Hepatocyte (in vitro differentiated cells): ENCODE measurements around the gene DCAF4.

Experiments
- EZH2 ChIP-seq: fragments of 200-600 bp; sonication (generic); IDR thresholded peaks from 2 replicates; pipeline ENCODE4 v1.6.1; 2016; ENCODE audit warnings: antibody characterized with exemption, mild to moderate bottlenecking, borderline replicate concordance
- EZH2phosphoT487 ChIP-seq: fragments of 200-600 bp; sonication (generic); IDR thresholded peaks from one replicate; pipeline ENCODE4 v1.6.1; 2018; ENCODE audit warnings: antibody characterized with exemption, mild to moderate bottlenecking, low read depth, moderate library complexity; ENCODE audit not compliant: unreplicated experiment, severe bottlenecking
- TF ChIP-seq, protein P1 (sequence below): fragments of 200-600 bp; sonication (generic); IDR thresholded peaks from 2 replicates; pipeline ENCODE4 v1.5.1; 2016; ENCODE audit warnings: antibody characterized with exemption, mild to moderate bottlenecking; ENCODE audit not compliant: poor library complexity

DNA sequence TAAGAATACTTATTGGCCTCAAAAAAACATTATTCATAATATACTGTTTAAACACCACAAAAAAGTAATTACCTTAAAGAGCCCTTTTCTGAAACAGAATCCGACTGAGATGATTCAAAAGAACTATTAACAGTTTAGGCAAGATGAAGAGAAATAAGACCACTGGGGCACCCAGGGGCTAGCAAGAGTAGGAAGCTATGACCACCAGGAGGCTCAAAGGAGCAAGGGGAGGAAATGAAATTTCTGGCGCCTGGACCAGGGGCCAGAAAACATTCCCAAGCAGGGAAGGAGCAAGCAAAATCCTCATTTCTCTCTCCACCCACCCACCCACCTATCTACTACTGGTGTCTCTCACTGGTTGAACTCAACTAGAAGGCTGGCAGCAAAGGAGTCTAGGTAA, 6.3 kb upstream of the DCAF4 start:
- TF ChIP-seq EZH2 (no peak), EZH2phosphoT487 (no peak)
- TF ChIP-seq, protein P1, sequence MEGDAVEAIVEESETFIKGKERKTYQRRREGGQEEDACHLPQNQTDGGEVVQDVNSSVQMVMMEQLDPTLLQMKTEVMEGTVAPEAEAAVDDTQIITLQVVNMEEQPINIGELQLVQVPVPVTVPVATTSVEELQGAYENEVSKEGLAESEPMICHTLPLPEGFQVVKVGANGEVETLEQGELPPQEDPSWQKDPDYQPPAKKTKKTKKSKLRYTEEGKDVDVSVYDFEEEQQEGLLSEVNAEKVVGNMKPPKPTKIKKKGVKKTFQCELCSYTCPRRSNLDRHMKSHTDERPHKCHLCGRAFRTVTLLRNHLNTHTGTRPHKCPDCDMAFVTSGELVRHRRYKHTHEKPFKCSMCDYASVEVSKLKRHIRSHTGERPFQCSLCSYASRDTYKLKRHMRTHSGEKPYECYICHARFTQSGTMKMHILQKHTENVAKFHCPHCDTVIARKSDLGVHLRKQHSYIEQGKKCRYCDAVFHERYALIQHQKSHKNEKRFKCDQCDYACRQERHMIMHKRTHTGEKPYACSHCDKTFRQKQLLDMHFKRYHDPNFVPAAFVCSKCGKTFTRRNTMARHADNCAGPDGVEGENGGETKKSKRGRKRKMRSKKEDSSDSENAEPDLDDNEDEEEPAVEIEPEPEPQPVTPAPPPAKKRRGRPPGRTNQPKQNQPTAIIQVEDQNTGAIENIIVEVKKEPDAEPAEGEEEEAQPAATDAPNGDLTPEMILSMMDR, result no peak
